GM12874 (cell line): ENCODE measurements around the gene RALY.

Experiments
- TF ChIP-seq, protein P1 (sequence below): IDR thresholded peaks from 2 replicates; pipeline ENCODE4 v1.5.1; 2011; ENCODE audit warnings: low read depth, mild to moderate bottlenecking, control low read depth, low read length, moderate library complexity; ENCODE audit not compliant: insufficient read depth

RALY gene

DNA sequence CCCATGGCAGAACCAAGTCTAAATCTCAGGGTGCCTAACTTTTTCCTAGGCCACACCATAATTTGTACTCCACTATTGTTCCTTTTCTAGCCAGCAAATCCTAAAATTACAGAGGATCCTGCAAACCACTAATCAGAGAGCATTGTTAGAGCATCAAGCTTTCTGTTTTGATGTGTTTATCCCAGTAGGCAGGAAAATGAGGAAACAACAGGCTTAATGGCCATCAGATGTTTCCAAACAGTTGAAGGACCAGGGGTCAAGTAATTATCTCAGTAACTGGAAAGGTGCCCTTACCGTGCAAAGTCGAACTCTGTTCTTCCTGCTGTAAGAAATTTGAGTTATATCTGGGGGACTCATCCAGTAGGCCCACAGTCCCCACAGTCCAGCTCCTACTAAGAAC, 58.7 kb downstream of the RALY start:
- TF ChIP-seq, protein P1, sequence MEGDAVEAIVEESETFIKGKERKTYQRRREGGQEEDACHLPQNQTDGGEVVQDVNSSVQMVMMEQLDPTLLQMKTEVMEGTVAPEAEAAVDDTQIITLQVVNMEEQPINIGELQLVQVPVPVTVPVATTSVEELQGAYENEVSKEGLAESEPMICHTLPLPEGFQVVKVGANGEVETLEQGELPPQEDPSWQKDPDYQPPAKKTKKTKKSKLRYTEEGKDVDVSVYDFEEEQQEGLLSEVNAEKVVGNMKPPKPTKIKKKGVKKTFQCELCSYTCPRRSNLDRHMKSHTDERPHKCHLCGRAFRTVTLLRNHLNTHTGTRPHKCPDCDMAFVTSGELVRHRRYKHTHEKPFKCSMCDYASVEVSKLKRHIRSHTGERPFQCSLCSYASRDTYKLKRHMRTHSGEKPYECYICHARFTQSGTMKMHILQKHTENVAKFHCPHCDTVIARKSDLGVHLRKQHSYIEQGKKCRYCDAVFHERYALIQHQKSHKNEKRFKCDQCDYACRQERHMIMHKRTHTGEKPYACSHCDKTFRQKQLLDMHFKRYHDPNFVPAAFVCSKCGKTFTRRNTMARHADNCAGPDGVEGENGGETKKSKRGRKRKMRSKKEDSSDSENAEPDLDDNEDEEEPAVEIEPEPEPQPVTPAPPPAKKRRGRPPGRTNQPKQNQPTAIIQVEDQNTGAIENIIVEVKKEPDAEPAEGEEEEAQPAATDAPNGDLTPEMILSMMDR: no peak

DNA sequence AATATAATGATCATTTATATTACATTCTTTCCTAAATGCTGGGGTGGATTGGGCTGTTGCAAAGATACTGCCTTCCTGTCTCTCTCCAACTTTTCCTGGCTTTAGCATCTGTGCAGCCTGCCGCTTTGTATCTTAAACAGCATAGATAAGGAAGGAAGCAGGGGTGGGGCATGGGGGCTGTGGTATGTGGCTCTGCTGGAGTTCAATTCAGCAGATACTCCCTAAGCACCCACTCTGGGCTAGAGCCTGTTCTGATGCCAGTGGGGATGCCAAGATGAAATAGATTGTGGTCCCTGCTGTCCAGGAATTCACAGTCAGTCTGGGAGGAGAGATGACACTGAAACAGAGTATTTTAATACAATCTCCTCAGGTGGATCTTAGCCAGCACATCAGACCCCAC, 61.6 kb downstream of the RALY start:
- TF ChIP-seq, protein P1: no peak

DNA sequence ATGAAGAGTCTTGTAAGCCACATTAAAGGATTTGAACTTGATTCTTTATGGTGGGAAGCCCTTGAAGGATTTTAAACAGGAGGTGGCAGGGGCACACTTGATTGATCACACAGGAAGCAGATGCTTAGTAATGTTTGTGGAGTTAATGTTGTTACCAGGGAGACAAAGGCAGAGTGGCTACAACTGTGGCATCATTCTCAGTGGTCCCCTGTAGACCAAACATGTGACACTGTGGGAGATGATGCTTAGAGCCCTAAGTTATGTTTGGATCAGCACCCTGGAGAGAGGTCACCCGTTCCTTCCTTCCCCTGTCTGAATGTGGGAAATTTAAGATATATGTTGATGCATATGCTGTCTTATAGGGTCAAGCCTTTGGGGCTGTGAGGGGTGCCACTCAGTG, 65.1 kb downstream of the RALY start:
- TF ChIP-seq, protein P1: no peak

DNA sequence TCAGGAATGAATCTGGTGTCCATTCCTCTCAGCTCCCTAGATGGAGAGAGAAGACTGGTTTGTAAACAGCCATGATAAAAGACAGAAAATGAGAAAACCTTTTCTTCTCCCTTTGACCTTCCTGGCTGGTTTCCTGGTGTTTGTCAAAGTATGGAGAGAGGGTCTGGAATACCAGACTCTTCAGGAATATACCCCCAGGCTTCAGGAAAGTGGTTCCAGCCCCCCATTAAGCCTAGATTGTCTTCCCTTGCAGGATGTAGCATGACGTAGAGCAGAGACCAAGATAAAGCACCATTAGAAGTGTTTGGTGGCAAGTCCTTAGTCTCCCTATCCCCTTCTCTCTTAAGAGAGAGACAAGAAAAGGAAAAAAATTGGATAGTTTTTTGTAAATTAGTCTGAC, 67.3 kb downstream of the RALY start:
- TF ChIP-seq, protein P1: no peak

DNA sequence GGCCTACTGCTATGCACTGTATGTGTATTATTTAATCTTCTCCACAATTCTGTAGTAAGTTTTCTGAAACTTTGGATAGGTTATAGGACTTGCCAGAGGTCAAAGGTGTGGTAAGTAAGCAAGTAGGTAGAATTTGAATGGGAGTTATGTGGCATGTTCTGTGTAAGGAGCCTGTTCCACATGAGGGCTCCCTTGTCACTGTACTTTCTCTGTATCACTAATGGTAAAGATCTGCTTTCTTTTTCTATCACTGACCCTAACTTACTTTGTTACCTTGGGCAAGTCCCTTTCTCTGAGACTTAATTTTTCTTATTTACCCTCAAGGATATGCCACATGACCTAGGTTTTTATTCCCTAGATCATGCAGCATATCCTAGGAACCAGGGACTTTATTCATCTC, 68.0 kb downstream of the RALY start:
- TF ChIP-seq, protein P1: no peak

DNA sequence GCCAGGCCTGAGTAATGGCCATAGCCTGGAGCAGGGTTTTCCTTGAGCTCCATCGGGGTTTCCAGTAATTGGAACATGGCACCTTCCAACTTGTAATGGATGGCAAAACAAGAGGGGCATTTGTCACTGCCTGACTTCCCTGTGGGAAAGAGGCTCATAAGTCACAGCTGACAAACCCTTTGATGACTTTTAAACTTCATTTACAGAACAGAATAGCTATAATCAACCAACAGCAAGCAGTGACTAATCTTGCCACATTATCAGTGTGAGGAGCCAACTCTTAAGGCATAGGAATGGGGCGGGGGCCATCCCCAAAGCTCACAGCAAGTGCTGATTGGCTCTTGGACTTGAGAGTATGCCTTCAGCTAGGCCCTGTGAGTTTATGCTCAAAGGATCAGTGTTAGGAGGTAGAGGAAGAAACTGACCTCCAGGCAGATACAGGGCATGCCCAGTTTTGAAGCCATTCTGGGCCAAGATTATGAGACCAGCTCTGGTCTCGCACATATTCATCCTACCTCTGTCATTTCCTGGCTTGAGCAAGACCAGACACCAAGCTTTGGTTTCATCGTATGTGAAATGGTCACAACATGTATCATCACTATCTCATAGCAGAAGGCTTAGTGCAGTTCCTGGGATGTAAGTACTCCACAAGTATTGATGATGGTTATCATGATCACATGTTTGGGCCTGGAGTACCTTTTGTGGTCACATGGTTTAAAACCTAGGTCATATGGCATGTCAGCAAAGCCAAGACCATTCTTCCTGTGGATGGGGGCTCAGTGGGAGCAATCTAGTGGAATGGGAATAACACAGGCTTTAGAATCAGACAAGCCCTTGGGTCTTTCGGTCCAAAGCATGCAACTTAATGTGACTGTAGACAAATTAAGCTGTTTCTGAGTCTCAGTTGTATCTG, 69.1 kb downstream of the RALY start:
- TF ChIP-seq, protein P1: no peak

DNA sequence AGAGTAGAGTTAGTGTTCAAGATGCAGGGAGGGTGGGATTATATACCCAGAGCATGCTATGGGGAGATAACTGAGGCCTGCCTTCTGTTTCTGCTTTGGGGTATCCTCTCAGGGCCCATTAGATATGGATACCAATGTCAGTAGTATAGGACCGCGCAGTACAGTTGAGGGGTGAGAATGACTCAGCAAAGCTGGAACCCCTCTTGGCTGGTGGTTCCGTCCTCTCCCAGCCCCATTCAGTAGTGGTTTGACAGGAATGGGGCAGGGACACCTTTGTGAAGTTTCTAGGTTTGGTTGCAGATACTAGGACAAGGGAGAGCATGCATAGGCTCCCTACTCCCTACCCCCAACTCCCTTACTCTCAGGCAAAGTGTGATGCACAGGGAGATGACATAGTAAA, 70.6 kb downstream of the RALY start:
- TF ChIP-seq, protein P1: no peak
